Sigmoid colon (tissue), 7 donors: Measurements from ENCODE around the gene PARD3. TPM values are rescaled to one million over a fixed set of nuclear protein-coding genes. Genes with fewer than 3 reads are reported as not detected.

Experiments used
- DNase-seq: peaks from one replicate; pipeline ENCODE4 v3.0.0-alpha.2; 2019
- H3K27ac ChIP-seq, 4 donors: fragments of 200-600 bp; sonication (generic); one replicate each; pipeline ENCODE4 v1.5.1; 2016 to 2019; ENCODE audit warnings: mild to moderate bottlenecking in 1 of 4
- H3K27me3 ChIP-seq, 3 donors: fragments of 200-600 bp; sonication (generic); one replicate each; pipeline ENCODE4 v1.5.1; 2019; ENCODE audit warnings: mild to moderate bottlenecking in 1 of 3
- H3K36me3 ChIP-seq, 4 donors: fragments of 200-600 bp; sonication (generic); one replicate each; pipeline ENCODE4 v1.5.1; 2016 to 2019
- H3K4me1 ChIP-seq, 4 donors: fragments of 200-600 bp; sonication (generic); one replicate each; pipeline ENCODE4 v1.5.1; 2017 to 2019
- H3K4me3 ChIP-seq, 4 donors: fragments of 200-600 bp; sonication (generic); one replicate each; pipeline ENCODE4 v1.5.1; 2017 to 2019; ENCODE audit warnings: mild to moderate bottlenecking in 2 of 4, moderate library complexity in 1 of 4
- H3K9me3 ChIP-seq, 4 donors: fragments of 200-600 bp in 3 of 4; sonication (generic) in 3 of 4; one replicate each; pipeline versions ENCODE4 v1.5.1 to v1.6.1; 2013 to 2019
- EP300 ChIP-seq, 4 donors: sonication (generic); formaldehyde crosslinking; IDR thresholded peaks; one replicate each; pipeline ENCODE4 v1.6.1; 2017; ENCODE audit warnings: antibody characterized with exemption in 4 of 4
- POLR2A ChIP-seq, 2 donors: fragments of 450-650 bp; IDR thresholded peaks; one replicate each; pipeline ENCODE4 v1.6.1; 2016; ENCODE audit warnings: antibody characterized with exemption in 2 of 2, mild to moderate bottlenecking in 2 of 2, moderate library complexity in 2 of 2
- POLR2AphosphoS5 ChIP-seq, 4 donors: sonication (generic); formaldehyde crosslinking; IDR thresholded peaks; one replicate each; pipeline ENCODE4 v1.6.1; 2017; ENCODE audit warnings: antibody characterized with exemption in 4 of 4
- WGBS, 2 donors: extraction: QIAGEN DNeasy Blood & Tissue Kit; methylation state at CpG; one replicate each; pipeline ENCODE4 v1.1.7; 2013; 5-methylcytosine and 5-hydroxymethylcytosine counted together
- intact Hi-C: fragments of 100-400 bp; cut with DNase I; formaldehyde crosslinking; loops from one replicate; pipeline ENCODE4 v1.15.1; 2023
- polyA plus RNA-seq, 3 donors: library from polyadenylated mRNA; stranded (reverse); fragments of 200-250 nt; gene quantifications; one replicate each; pipeline ENCODE4 v1.2.3, GENCODE V29; 2013
- total RNA-seq, 4 donors: library from RNA; depleted of rRNA; stranded (reverse); fragments of >200 nt; gene quantifications; one replicate each; pipeline ENCODE4 v1.1.0, GENCODE V29; 2016
- TF ChIP-seq, protein P1 (sequence below), 4 experiments: fragments of 450-650 bp in 3 of 4; fragments of 200-600 bp in 1 of 4; IDR thresholded peaks; one replicate each; pipeline ENCODE4 v1.5.1; 2016 to 2019; ENCODE audit warnings: antibody characterized with exemption in 4 of 4, mild to moderate bottlenecking in 3 of 4, moderate library complexity in 2 of 4
- donor health status: healthy with polysubstance abuse.
- donor health status: Bipolar disorder and iron deficiency.
- donor health status: healthy.

Gene PARD3
- total and polyA plus RNA-seq, 7 donors, result 17.5 to 96.4 (median 75.9) TPM

DNA sequence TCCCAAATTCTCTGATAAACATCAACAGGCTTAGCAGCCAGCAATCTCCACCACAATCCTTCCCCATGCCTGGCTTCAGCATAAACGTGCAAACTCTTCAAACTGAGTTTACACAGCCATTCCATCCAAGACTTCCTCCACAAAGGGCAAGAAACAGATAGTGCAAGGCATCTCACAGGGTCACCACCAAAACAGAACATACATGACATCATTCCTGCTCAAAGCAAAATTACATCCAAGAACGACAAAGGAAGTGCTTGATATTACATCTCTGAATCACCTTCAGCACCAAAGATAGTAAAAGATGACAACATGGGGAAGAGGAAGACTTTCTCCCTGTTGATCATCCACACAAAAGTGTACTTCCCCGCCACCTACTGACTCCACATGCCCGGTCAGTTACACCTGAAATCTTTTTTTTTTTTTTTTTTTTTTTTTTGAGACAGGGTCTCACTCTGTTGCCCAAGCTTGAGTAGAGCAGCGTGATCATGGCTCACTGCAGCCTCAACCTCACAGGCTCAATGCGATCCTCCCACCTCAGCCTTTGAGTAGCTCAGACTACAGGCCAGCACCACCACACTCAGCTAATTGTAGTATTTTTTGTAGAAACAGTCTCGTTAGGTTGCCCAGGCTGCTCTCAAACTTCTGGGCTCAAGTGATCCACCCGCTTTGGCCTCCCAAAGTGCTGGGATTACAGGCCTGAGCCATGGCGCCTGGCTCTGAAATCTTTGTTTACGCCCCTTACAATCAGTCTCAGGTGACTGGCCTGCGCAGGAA, 127.5 kb downstream of the PARD3 start:
- H3K4me3 ChIP-seq, result no peak overlapping the region
- peaks cover 6 to 42% (median 19%) of the 10 kb centered on the region in 4 donors for H3K4me1 ChIP-seq
- H3K9me3 ChIP-seq, result no peaks in the 10 kb centered on the region
- intact Hi-C loops, result no loop called here
- WGBS, 2 donors, result 82 to 87% methylated on average over 11 of the region's 11 CpGs
- H3K27me3 ChIP-seq, result no peaks in the 10 kb centered on the region
- H3K27ac ChIP-seq, result no peak overlapping the region
- DNase-seq, result no peak
- no peaks in the 10 kb centered on the region for H3K36me3 ChIP-seq
- TF ChIP-seq EP300 (IDR thresholded peaks at IDR 0.05), result no peak
- TF ChIP-seq POLR2AphosphoS5 (IDR thresholded peaks at IDR 0.05), result no peak
- no peak for TF ChIP-seq POLR2A (IDR thresholded peaks at IDR 0.05)
- TF ChIP-seq, protein P1, sequence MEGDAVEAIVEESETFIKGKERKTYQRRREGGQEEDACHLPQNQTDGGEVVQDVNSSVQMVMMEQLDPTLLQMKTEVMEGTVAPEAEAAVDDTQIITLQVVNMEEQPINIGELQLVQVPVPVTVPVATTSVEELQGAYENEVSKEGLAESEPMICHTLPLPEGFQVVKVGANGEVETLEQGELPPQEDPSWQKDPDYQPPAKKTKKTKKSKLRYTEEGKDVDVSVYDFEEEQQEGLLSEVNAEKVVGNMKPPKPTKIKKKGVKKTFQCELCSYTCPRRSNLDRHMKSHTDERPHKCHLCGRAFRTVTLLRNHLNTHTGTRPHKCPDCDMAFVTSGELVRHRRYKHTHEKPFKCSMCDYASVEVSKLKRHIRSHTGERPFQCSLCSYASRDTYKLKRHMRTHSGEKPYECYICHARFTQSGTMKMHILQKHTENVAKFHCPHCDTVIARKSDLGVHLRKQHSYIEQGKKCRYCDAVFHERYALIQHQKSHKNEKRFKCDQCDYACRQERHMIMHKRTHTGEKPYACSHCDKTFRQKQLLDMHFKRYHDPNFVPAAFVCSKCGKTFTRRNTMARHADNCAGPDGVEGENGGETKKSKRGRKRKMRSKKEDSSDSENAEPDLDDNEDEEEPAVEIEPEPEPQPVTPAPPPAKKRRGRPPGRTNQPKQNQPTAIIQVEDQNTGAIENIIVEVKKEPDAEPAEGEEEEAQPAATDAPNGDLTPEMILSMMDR (IDR thresholded peaks at IDR 0.05), result no peak

DNA sequence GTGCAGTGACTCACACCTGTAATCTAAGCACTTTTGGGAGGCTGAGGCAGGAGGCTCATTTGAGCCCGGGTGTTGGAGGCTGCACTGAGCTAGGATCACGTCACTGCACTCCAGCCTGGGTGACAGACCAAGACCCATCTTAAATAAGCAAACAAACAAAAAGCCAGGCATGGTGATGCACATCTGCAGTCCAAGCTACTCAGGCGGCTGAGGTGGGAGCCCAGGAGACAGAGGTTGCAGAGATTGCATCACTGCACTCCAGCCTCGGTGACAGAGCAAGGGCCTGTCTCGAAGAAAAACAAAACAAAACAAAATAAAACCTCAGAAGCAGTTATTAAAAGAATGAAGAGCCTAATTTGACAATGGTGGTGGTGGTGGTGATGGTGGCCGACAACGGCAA, 132.5 kb downstream of the PARD3 start:
- no peak overlapping the region for H3K4me3 ChIP-seq
- no peak for TF ChIP-seq EP300 (IDR thresholded peaks at IDR 0.05)
- TF ChIP-seq, protein P1 (IDR thresholded peaks at IDR 0.05), result no peak
- no peak for TF ChIP-seq POLR2A (IDR thresholded peaks at IDR 0.05)
- TF ChIP-seq POLR2AphosphoS5 (IDR thresholded peaks at IDR 0.05), result no peak
- H3K36me3 ChIP-seq, result no peaks in the 10 kb centered on the region
- intact Hi-C loops, result no loop called here
- H3K9me3 ChIP-seq, result no peaks in the 10 kb centered on the region
- H3K27ac ChIP-seq, result no peak overlapping the region
- H3K4me1 ChIP-seq, result peaks cover 0 to 12% (median 5%) of the 10 kb centered on the region in 4 donors
- no peak for DNase-seq
- WGBS, 2 donors, result 89 to 93% methylated on average over 7 of the region's 7 CpGs
- no peaks in the 10 kb centered on the region for H3K27me3 ChIP-seq

DNA sequence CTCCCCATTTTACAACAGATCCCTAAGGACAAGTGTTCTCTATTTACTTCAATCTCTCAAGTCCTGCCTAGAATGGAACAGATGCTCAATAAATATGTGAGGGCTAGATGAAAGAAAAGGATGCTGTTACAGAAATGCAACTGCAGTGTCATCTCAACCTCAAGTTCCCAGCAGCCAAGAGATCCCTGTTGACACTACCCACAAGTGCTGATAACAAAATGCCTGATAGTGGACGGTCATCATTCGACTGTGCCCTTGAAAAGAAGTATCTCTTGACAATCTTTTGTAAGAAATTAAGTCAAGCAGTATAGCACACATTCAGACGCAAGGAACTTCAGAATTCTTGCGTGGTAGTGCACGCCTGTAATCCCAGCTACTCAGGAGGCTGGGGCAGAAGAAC, 133.2 kb downstream of the PARD3 start:
- no peak for DNase-seq
- Histone ChIP-seq H3K4me1 (peaks cover 0 to 7% (median 2%) of the 10 kb centered on the region in 4 donors), H3K36me3 (no peaks in the 10 kb centered on the region), H3K9me3 (no peaks in the 10 kb centered on the region), H3K27me3 (no peaks in the 10 kb centered on the region), H3K27ac (no peak overlapping the region), H3K4me3 (no peak overlapping the region)
- TF ChIP-seq EP300 (IDR thresholded peaks at IDR 0.05), result no peak
- TF ChIP-seq, protein P1 (IDR thresholded peaks at IDR 0.05), result no peak
- TF ChIP-seq POLR2A (IDR thresholded peaks at IDR 0.05), result no peak
- TF ChIP-seq POLR2AphosphoS5 (IDR thresholded peaks at IDR 0.05), result no peak
- 90 to 92% methylated on average over 5 of the region's 5 CpGs for WGBS, 2 donors
- intact Hi-C loops, result no loop called here

DNA sequence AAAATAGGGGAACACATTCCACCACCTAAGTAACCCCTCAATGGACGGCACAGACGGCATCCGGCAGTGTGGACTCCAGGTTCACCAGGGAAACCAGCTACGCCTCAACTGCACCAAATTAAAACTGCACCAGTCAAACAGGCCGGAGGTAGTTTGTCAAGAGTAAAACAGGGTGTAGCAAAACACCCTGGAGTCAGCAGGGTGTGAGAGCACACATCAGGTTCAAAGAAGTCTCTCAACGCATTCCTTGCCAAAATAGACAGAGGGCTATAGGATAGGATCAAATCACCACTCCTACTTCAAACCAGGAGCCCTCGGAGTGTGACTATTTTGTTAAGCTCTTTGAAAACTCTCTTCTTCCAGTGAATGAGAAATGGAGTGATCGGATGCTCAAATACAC, 135.9 kb downstream of the PARD3 start:
- Histone ChIP-seq H3K27me3 (no peaks in the 10 kb centered on the region), H3K27ac (no peak overlapping the region), H3K4me1 (peaks cover 0 to 7% (median 2%) of the 10 kb centered on the region in 4 donors), H3K9me3 (no peaks in the 10 kb centered on the region), H3K36me3 (no peaks in the 10 kb centered on the region), H3K4me3 (no peak overlapping the region)
- TF ChIP-seq, protein P1 (IDR thresholded peaks at IDR 0.05), result no peak
- TF ChIP-seq POLR2A (IDR thresholded peaks at IDR 0.05), result no peak
- TF ChIP-seq POLR2AphosphoS5 (IDR thresholded peaks at IDR 0.05), result no peak
- TF ChIP-seq EP300 (IDR thresholded peaks at IDR 0.05), result no peak
- WGBS, 2 donors, result 91 to 93% methylated on average over 8 of the region's 8 CpGs
- intact Hi-C loops, result no loop called here
- DNase-seq, result no peak
